Esophagus squamous epithelium (tissue), 4 donors: ENCODE data around the gene MRPL38.

Experiments used
- POLR2A ChIP-seq, 4 donors: fragments of 450-650 bp; IDR thresholded peaks; one replicate each; pipeline ENCODE4 v1.6.1; 2017; ENCODE audit warnings: antibody characterized with exemption in 4 of 4, mild to moderate bottlenecking in 4 of 4, moderate library complexity in 3 of 4
- TF ChIP-seq, protein P1 (sequence below), 6 experiments: fragments of 450-650 bp in 4 of 6; fragments of 200-600 bp in 2 of 6; sonication (generic) in 2 of 6; IDR thresholded peaks; one replicate each; pipeline ENCODE4 v1.5.1; 2016 to 2019; ENCODE audit warnings: antibody characterized with exemption in 6 of 6, mild to moderate bottlenecking in 4 of 6, moderate library complexity in 4 of 6

DNA sequence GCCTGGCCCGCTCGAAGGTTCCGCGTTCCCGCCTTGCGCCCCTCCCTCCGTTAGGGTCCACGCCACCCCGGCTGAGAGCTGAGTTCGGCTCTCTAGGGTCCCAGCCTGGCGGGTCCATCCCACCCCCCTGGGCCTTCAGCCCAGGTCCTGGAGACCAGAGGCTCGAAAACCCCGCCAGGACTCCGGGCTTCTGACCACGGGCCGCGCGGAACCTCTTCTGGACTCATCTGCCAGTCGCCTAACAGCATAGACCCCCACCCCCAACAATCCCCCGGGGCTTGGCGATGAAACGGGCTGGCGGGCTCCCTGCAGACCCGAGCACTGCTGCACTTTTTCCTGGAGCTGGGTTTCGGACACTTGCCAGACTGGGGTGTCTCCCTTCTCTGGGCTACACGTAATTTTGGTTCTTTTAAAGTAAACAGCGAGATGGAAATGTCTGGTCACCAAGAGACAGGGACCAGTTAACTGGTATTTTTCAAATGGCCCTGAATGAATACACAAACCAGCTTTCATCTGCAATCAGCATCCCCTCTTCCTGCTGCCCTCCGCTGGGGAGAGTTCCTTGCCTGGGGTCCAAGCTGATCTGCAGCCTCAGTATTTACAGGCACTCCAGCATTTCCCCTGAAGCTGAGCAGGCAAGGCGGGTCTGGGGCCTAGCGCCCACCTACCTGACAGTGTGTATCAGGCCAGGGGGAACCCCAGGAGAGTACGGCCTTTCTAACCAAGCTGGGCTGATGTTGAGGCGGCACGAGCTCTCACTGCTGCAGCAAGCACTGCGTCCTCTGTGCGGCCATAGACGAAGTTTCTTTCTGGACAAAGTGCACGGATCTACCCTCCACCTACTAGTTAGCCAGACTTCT, 7.3 kb downstream of the MRPL38 start:
- TF ChIP-seq, protein P1, sequence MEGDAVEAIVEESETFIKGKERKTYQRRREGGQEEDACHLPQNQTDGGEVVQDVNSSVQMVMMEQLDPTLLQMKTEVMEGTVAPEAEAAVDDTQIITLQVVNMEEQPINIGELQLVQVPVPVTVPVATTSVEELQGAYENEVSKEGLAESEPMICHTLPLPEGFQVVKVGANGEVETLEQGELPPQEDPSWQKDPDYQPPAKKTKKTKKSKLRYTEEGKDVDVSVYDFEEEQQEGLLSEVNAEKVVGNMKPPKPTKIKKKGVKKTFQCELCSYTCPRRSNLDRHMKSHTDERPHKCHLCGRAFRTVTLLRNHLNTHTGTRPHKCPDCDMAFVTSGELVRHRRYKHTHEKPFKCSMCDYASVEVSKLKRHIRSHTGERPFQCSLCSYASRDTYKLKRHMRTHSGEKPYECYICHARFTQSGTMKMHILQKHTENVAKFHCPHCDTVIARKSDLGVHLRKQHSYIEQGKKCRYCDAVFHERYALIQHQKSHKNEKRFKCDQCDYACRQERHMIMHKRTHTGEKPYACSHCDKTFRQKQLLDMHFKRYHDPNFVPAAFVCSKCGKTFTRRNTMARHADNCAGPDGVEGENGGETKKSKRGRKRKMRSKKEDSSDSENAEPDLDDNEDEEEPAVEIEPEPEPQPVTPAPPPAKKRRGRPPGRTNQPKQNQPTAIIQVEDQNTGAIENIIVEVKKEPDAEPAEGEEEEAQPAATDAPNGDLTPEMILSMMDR (IDR thresholded peaks at IDR 0.05), result no peak
- no peak for TF ChIP-seq POLR2A (IDR thresholded peaks at IDR 0.05)
